Retinal pigment epithelial cell (primary cell): ENCODE measurements around the gene ODF2.
"Not testable (repeated sequence)": the region's sequence is repeated elsewhere in the genome, so short reads cannot be mapped to it uniquely, and the experiment has no call there.

Experiments
- DNase-seq: peaks from one replicate; pipeline ENCODE4 v3.0.0-alpha.2; 2010; ENCODE audit warnings: low read depth
- H3K4me3 ChIP-seq: 2 replicates; pipeline ENCODE4 v1.5.1; 2011; ENCODE audit warnings: mild to moderate bottlenecking, low read length, control low read depth, moderate library complexity
- CTCF ChIP-seq: conservative IDR thresholded peaks from 2 replicates; pipeline ENCODE4 v1.5.1; 2011; ENCODE audit warnings: low read depth, low read length, control low read depth, inconsistent platforms

The ODF2 gene

GRCh38 chr9:128420060-128420650, 35.7 kb upstream of the ODF2 start:
- peak; percentile 69 for TF ChIP-seq CTCF
- no peak for DNase-seq
- peak overlapping the region; percentile 64 for H3K4me3 ChIP-seq

GRCh38 chr9:128420651-128421481, 34.9 kb upstream of the ODF2 start, which contains the start of gene CERCAM:
Gene CERCAM, plus strand, starts transcription at chr9:128420857. Its CDS starts 21 bp downstream, at chr9:128420878.
- peak; percentile 20 for TF ChIP-seq CTCF
- peak within 1 kb of the TSS; percentile 64 for H3K4me3 ChIP-seq
- no peak for DNase-seq

- no peak for TF ChIP-seq CTCF
- peak overlapping the region; percentile 64 for H3K4me3 ChIP-seq
- no peak for DNase-seq
Observed at GRCh38 chr9:128421482-128421996, 34.3 kb upstream of the ODF2 start.

- not testable (repeated sequence) for DNase-seq, H3K4me3 ChIP-seq
Observed at GRCh38 chr9:128422022-128422782, 33.6 kb upstream of the ODF2 start.

GRCh38 chr9:128422783-128423150, 33.0 kb upstream of the ODF2 start:
- TF ChIP-seq CTCF, result no peak
- no peak overlapping the region for H3K4me3 ChIP-seq
- DNase-seq, result no peak

- H3K4me3 ChIP-seq, DNase-seq: not testable (repeated sequence)
Observed at GRCh38 chr9:128423356-128423755, 32.5 kb upstream of the ODF2 start.

GRCh38 chr9:128424268-128424780, 31.5 kb upstream of the ODF2 start:
- no peak for TF ChIP-seq CTCF
- H3K4me3 ChIP-seq, result no peak overlapping the region

More at GRCh38 chr9:128424268-128424780, 31.5 kb upstream of the ODF2 start:
- no peak for DNase-seq
